A549 (cell line): ENCODE results near the gene KCNMA1. TPM values are rescaled to one million over a fixed set of nuclear protein-coding genes. Genes with fewer than 3 reads are reported as not detected.
"Not testable (repeated sequence)": the region's sequence is repeated elsewhere in the genome, so short reads cannot be mapped to it uniquely, and the experiment has no call there.

Experiments
- ATAC-seq, 2 experiments: fragments of 200-7000 bp in 1 of 2; fragments of >200 bp in 1 of 2; cut with Nextera tagmentation in 1 of 2; cut with Tn5 transposase in 1 of 2; 3 replicates each; pipeline versions ENCODE4 v1.8.0 to v1.9.1; 2018 to 2020; ENCODE audit warnings: mild to moderate bottlenecking in 1 of 2, moderate library complexity in 1 of 2
- CTCF ChIA-PET: fragments of 300-600 bp; sonication (Branson Sonifier 250); formaldehyde crosslinking; extraction: SDS; loops from one replicate; lab custom pipeline; 2021; ENCODE audit warnings: antibody characterized with exemption, inconsistent platforms; lab: Yijun Ruan, JAX
- POLR2A ChIA-PET: fragments of 350-600 bp; formaldehyde crosslinking; extraction: SDS; loops from one replicate; lab custom pipeline; 2021; ENCODE audit warnings: antibody characterized with exemption, inconsistent platforms; lab: Yijun Ruan, JAX
- DNase-seq, 2 experiments: peaks; one replicate each; pipeline versions ENCODE4 v3.0.0 to v3.0.0-alpha.2; 2011 to 2016; ENCODE audit warnings: low read depth in 1 of 2, low spot score in 1 of 2
- FAIRE-seq: peaks from 2 replicates; lab custom pipeline; 2011; peaks lifted over from hg19 to GRCh38; lab: Jason Lieb, UNC
- H3K27ac ChIP-seq, 2 experiments: fragments of >200 bp; sonication (Bioruptor Twin); formaldehyde crosslinking; 3 replicates each; pipeline ENCODE4 v1.5.1; 2016 to 2017
- H3K4me1 ChIP-seq: fragments of >200 bp; sonication (Bioruptor Twin); formaldehyde crosslinking; 3 replicates; pipeline ENCODE4 v1.6.1; 2016
- H3K4me2 ChIP-seq: fragments of >200 bp; sonication (Bioruptor Twin); formaldehyde crosslinking; 3 replicates; pipeline ENCODE4 v1.6.1; 2016
- H3K4me3 ChIP-seq: fragments of >200 bp; sonication (Bioruptor Twin); formaldehyde crosslinking; 3 replicates; pipeline ENCODE4 v1.5.1; 2016
- H3K9me3 ChIP-seq: fragments of >200 bp; sonication (Bioruptor Twin); formaldehyde crosslinking; 3 replicates; pipeline ENCODE4 v1.6.1; 2016
- BHLHE40 ChIP-seq: IDR thresholded peaks from 2 replicates; pipeline ENCODE4 v1.6.1; 2012; ENCODE audit warnings: low read depth, low read length, inconsistent platforms
- CBX2 ChIP-seq: fragments of 200-600 bp; sonication (generic); IDR thresholded peaks from 2 replicates; pipeline ENCODE4 v1.6.1; 2016; ENCODE audit warnings: low read depth, mild to moderate bottlenecking, borderline replicate concordance
- CEBPB ChIP-seq, 2 experiments: fragments of >200 bp in 1 of 2; sonication (Bioruptor Twin) in 1 of 2; formaldehyde crosslinking in 1 of 2; IDR thresholded peaks; 2 replicates each; pipeline ENCODE4 v1.6.1; 2012 to 2016
- ESRRA ChIP-seq: fragments of 150-350 bp; IDR thresholded peaks from 2 replicates; pipeline ENCODE4 v1.6.1; 2014; ENCODE audit warnings: mild to moderate bottlenecking, low read length, borderline replicate concordance
- KDM1A ChIP-seq: fragments of 200-600 bp; sonication (generic); IDR thresholded peaks from 2 replicates; pipeline ENCODE4 v1.6.1; 2016; ENCODE audit warnings: low read depth, mild to moderate bottlenecking
- PHF8 ChIP-seq: fragments of 200-600 bp; sonication (generic); IDR thresholded peaks from 2 replicates; pipeline ENCODE4 v1.6.1; 2016; ENCODE audit warnings: low read depth, mild to moderate bottlenecking, antibody characterized with exemption, moderate library complexity, borderline replicate concordance
- RAD21 ChIP-seq, 2 experiments: fragments of >200 bp in 1 of 2; sonication (Bioruptor Twin) in 1 of 2; formaldehyde crosslinking in 1 of 2; IDR thresholded peaks in 1 of 2; conservative IDR thresholded peaks in 1 of 2; 2 replicates in 1 of 2; 3 replicates in 1 of 2; pipeline ENCODE4 v1.6.1; 2012 to 2018; ENCODE audit warnings: inconsistent platforms in 1 of 2
- RARB ChIP-seq: fragments of 250-450 bp; sonication (Bioruptor Pico); IDR thresholded peaks from 2 replicates; pipeline ENCODE4 v1.8.0; 2021; ENCODE audit warnings: mild to moderate bottlenecking, moderate library complexity
- RFX5 ChIP-seq: fragments of 450-650 bp; IDR thresholded peaks from 2 replicates; pipeline ENCODE4 v1.7.1; 2014; ENCODE audit warnings: antibody characterized with exemption, mild to moderate bottlenecking, moderate library complexity
- RNF2 ChIP-seq: fragments of 200-600 bp; sonication (generic); IDR thresholded peaks from 2 replicates; pipeline ENCODE4 v1.6.1; 2016; ENCODE audit warnings: low read depth, mild to moderate bottlenecking, antibody characterized with exemption, moderate library complexity, borderline replicate concordance
- SMC3 ChIP-seq: fragments of >200 bp; sonication (Bioruptor Twin); formaldehyde crosslinking; IDR thresholded peaks from 3 replicates; pipeline ENCODE4 v1.6.1; 2018; ENCODE audit warnings: inconsistent platforms
- SREBF2 ChIP-seq: fragments of 450-650 bp; IDR thresholded peaks from 2 replicates; pipeline ENCODE4 v1.6.1; 2014; ENCODE audit warnings: mild to moderate bottlenecking, moderate library complexity
- TP53 ChIP-seq: fragments of 250-450 bp; sonication (Bioruptor Pico); IDR thresholded peaks from 2 replicates; pipeline ENCODE4 v1.5.0; 2021; ENCODE audit warnings: mild to moderate bottlenecking, moderate library complexity
- ZNF302 ChIP-seq: fragments of 250-450 bp; sonication (Bioruptor Pico); IDR thresholded peaks from 2 replicates; pipeline ENCODE4 v1.9.0; 2021; ENCODE audit warnings: inconsistent platforms, mild to moderate bottlenecking, moderate library complexity
- ZSCAN20 ChIP-seq: fragments of 250-450 bp; sonication (Bioruptor Pico); IDR thresholded peaks from 2 replicates; pipeline ENCODE4 v1.8.0; 2022; ENCODE audit warnings: mild to moderate bottlenecking, moderate library complexity
- WGBS: methylation state at CpG from one replicate; pipeline ENCODE4 v1.1.6; 2017; ENCODE audit errors: missing lambda C conversion rate; 5-methylcytosine and 5-hydroxymethylcytosine counted together
- polyA plus RNA-seq, 4 experiments: library from polyadenylated mRNA; depleted of rRNA in 3 of 4; stranded (reverse); fragments of >200 nt; fragmentation: RNase III in 1 of 4; extraction: RNeasy Plus Mini Kit Qiagen cat#74134 plus additional on column Dnase treatment in 1 of 4; gene quantifications; 2 replicates in 3 of 4; 3 replicates in 1 of 4; pipeline ENCODE4 v1.2.3, GENCODE V29; 2011 to 2017
- TF ChIP-seq, protein P1 (sequence below): fragments of >200 bp; sonication (Bioruptor Twin); formaldehyde crosslinking; IDR thresholded peaks from 3 replicates; pipeline ENCODE4 v1.6.1; 2016
- TF ChIP-seq, protein P2 (sequence below): fragments of 200-600 bp; sonication (generic); IDR thresholded peaks from 2 replicates; pipeline ENCODE4 v1.6.1; 2016; ENCODE audit warnings: antibody characterized with exemption, mild to moderate bottlenecking, moderate library complexity
- TF ChIP-seq, protein P3 (sequence below): IDR thresholded peaks from 2 replicates; pipeline ENCODE4 v1.6.1; 2012; ENCODE audit warnings: low read depth, borderline replicate concordance
- TF ChIP-seq, protein P4 (sequence below): fragments of >200 bp; sonication (Bioruptor Twin); formaldehyde crosslinking; IDR thresholded peaks from 2 replicates; pipeline ENCODE4 v1.6.1; 2016

Gene KCNMA1
- polyA plus RNA-seq, 2 of the 4 experiments (the other 2 are of a cell fraction) = 14.9 to 30.6 TPM

DNA sequence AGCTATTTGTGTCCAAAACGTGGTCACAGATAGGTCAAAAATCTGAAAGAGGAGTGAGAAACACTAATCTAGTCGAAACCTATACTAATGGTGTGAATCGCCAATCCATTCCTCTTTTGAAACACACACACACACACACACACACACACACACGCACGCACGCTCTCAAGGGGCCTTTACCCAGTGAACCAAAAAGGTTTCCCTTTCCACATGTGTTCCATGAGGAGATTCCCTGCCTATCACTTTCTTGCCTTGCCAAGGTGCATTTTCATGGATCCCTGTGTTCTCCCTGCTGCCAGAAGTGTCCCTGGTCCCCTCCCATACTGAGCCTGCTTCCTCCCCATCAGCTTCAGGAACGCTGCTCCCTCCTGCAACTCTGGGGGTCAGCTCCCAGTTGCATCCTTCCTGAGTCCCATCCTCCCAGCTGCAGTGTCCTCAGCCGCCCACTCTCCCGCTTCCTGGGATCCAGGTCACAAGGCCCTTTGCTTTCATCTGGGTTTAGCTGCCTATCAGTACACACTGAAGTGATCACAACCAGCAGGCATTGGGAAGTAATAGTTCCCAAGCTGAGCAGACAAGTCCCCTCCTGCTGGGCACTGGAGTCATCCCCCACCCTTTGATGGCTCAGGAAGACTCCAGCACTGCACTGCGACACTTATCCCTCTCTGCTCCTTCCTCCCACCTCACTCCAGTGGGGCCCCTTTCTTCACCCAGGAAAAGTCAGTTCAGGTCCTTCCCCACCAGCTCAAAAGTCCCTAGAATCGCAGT lies 49.2 kb upstream of the KCNMA1 start (continued):
- TF ChIP-seq, protein P1, sequence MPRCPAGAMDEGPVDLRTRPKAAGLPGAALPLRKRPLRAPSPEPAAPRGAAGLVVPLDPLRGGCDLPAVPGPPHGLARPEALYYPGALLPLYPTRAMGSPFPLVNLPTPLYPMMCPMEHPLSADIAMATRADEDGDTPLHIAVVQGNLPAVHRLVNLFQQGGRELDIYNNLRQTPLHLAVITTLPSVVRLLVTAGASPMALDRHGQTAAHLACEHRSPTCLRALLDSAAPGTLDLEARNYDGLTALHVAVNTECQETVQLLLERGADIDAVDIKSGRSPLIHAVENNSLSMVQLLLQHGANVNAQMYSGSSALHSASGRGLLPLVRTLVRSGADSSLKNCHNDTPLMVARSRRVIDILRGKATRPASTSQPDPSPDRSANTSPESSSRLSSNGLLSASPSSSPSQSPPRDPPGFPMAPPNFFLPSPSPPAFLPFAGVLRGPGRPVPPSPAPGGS = no peak
- no peak for TF ChIP-seq RARB

DNA sequence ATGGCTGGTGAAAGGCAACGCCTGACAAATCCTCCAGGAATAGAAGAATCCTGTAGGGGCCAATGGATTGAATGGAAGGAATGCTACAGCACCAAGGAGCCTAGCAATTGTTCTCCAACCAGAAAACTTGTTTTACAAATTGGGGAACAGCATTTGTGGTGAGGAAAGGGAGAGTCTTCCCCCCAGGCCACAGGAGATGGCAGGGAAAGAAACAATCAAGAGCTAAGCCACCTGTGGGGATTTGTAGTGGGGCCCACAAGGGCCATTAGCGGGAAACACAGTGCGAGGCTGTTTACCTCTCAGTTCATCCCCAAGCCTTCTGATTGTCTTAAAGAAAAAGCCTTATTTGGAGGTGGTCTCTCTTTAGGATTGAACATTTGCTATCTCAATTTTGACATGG lies 48.5 kb upstream of the KCNMA1 start:
- H3K27ac ChIP-seq = no peak overlapping the region
- FAIRE-seq (no peak), DNase-seq (no peak), ATAC-seq (no peak)
- ChIA-PET POLR2A (no interaction called here), CTCF (interaction anchor here (0.6 to 2.5 kb wide), 6 partner anchors 8 to 512 kb away, joined by 3 to 19 read pairs (median 4); no protein-coding TSS in a partner anchor)
- no peak overlapping the region for H3K4me2 ChIP-seq
- TF ChIP-seq BHLHE40 (no peak), RFX5 (no peak), TP53 (CRISPR knock-in tag) (no peak), ZSCAN20 (CRISPR knock-in tag) (no peak), SREBF2 (no peak), RAD21 (conservative IDR thresholded peaks at IDR 0.05 in 1 of 2, IDR thresholded peaks at IDR 0.05 in 1 of 2) (no peak)
- TF ChIP-seq, protein P2, sequence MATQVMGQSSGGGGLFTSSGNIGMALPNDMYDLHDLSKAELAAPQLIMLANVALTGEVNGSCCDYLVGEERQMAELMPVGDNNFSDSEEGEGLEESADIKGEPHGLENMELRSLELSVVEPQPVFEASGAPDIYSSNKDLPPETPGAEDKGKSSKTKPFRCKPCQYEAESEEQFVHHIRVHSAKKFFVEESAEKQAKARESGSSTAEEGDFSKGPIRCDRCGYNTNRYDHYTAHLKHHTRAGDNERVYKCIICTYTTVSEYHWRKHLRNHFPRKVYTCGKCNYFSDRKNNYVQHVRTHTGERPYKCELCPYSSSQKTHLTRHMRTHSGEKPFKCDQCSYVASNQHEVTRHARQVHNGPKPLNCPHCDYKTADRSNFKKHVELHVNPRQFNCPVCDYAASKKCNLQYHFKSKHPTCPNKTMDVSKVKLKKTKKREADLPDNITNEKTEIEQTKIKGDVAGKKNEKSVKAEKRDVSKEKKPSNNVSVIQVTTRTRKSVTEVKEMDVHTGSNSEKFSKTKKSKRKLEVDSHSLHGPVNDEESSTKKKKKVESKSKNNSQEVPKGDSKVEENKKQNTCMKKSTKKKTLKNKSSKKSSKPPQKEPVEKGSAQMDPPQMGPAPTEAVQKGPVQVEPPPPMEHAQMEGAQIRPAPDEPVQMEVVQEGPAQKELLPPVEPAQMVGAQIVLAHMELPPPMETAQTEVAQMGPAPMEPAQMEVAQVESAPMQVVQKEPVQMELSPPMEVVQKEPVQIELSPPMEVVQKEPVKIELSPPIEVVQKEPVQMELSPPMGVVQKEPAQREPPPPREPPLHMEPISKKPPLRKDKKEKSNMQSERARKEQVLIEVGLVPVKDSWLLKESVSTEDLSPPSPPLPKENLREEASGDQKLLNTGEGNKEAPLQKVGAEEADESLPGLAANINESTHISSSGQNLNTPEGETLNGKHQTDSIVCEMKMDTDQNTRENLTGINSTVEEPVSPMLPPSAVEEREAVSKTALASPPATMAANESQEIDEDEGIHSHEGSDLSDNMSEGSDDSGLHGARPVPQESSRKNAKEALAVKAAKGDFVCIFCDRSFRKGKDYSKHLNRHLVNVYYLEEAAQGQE = no peak
- TF ChIP-seq, protein P3, sequence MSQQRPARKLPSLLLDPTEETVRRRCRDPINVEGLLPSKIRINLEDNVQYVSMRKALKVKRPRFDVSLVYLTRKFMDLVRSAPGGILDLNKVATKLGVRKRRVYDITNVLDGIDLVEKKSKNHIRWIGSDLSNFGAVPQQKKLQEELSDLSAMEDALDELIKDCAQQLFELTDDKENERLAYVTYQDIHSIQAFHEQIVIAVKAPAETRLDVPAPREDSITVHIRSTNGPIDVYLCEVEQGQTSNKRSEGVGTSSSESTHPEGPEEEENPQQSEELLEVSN = no peak
- TF ChIP-seq, protein P4, sequence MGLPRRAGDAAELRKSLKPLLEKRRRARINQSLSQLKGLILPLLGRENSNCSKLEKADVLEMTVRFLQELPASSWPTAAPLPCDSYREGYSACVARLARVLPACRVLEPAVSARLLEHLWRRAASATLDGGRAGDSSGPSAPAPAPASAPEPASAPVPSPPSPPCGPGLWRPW = no peak
- peaks cover 10% of the 10 kb centered on the region; the same call in 1 of the 3 replicates for H3K4me1 ChIP-seq
- no peak overlapping the region for H3K4me3 ChIP-seq
- no peaks in the 10 kb centered on the region for H3K9me3 ChIP-seq
- 79% methylated on average over 3 of the region's 3 CpGs for WGBS

DNA sequence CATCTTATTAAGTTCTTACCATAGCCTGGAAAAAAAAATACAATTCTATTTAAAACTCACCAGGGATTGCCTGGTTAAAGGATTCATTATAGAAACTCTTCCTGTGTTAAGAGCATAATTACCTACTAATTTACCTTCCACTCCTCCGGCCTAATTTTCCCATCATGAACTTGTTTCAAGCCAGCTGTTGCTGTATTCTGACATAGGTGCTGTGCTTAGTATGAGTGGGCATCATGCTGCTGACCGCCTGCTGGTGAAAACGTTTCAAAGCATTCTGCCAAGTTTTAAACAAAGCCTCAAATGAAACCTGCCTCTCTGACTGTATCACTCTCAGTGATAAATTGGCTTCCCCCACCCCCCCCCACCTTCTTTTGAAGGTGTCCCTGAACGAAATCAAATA lies 47.8 kb upstream of the KCNMA1 start:
- TF ChIP-seq CEBPB (IDR thresholded peaks at IDR 0.05) (no peak), ESRRA (no peak), RNF2 (no peak), RARB (no peak), PHF8 (no peak), KDM1A (no peak), CBX2 (no peak), ZNF302 (CRISPR knock-in tag) (no peak), SMC3 (no peak)
- TF ChIP-seq, protein P3 = no peak
- TF ChIP-seq, all 56 proteins: peak for 0
- no peak for DNase-seq

DNA sequence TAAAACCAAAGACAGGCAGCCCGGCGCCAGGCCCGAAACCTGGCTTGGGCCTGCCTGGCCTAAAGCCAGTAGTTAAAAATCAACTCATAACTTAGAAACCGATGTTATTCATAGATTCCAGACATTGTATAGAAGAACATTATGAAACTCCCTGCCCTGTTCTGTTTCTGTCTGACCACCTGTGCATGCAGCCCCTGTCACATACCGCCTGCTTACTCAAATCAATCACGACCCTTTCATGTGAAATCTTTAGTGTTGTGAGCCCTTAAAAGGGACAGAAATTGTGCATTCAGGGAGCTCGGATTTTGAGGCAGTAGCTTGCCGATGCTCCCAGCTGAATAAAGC lies 45.5 kb upstream of the KCNMA1 start:
- CTCF ChIA-PET = interaction anchor here (1.6 to 3.3 kb wide), 2 partner anchors 29 to 432 kb away, joined by 4 to 16 read pairs; no protein-coding TSS in a partner anchor
- WGBS = 51% methylated on average over 8 of the region's 8 CpGs
- H3K9me3 ChIP-seq, FAIRE-seq, H3K27ac ChIP-seq, DNase-seq, H3K4me3 ChIP-seq, POLR2A ChIA-PET, ATAC-seq: not testable (repeated sequence)
- H3K4me1 ChIP-seq = peaks cover 10% of the 10 kb centered on the region; the same call in 1 of the 3 replicates
- peak overlapping the region; percentile 30; the same call in 1 of the 3 replicates for H3K4me2 ChIP-seq

More for the DNA sequence above, 47.8 kb upstream of the KCNMA1 start:
- Histone ChIP-seq H3K4me3 (no peak overlapping the region), H3K9me3 (no peaks in the 10 kb centered on the region), H3K27ac (no peak overlapping the region), H3K4me2 (no peak overlapping the region), H3K4me1 (peaks cover 10% of the 10 kb centered on the region; the same call in 1 of the 3 replicates)
- CTCF ChIA-PET = interaction anchor here (1.5 to 2.5 kb wide), 2 partner anchors 27 to 511 kb away, joined by 5 to 19 read pairs; no protein-coding TSS in a partner anchor
- 47% methylated on average over 4 of the region's 4 CpGs for WGBS
- no peak for ATAC-seq
- FAIRE-seq = no peak
- POLR2A ChIA-PET = no interaction called here
